HG03175 (cell line): ENCODE results near the gene OLIG2.

Experiments
- ATAC-seq: cut with Tn5 transposase; IDR thresholded peaks from one replicate; pipeline ENCODE4 v1.9.1; 2021; ENCODE audit warnings: mild to moderate bottlenecking, moderate library complexity; ENCODE audit not compliant: unreplicated experiment

Gene OLIG2

DNA sequence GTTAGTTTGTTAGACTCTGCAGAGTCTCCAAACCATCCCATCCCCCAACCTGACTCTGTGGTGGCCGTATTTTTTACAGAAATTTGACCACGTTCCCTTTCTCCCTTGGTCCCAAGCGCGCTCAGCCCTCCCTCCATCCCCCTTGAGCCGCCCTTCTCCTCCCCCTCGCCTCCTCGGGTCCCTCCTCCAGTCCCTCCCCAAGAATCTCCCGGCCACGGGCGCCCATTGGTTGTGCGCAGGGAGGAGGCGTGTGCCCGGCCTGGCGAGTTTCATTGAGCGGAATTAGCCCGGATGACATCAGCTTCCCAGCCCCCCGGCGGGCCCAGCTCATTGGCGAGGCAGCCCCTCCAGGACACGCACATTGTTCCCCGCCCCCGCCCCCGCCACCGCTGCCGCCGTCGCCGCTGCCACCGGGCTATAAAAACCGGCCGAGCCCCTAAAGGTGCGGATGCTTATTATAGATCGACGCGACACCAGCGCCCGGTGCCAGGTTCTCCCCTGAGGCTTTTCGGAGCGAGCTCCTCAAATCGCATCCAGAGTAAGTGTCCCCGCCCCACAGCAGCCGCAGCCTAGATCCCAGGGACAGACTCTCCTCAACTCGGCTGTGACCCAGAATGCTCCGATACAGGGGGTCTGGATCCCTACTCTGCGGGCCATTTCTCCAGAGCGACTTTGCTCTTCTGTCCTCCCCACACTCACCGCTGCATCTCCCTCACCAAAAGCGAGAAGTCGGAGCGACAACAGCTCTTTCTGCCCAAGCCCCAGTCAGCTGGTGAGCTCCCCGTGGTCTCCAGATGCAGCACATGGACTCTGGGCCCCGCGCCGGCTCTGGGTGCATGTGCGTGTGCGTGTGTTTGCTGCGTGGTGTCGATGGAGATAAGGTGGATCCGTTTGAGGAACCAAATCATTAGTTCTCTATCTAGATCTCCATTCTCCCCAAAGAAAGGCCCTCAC, at the start of gene OLIG2:
Gene OLIG2 (plus strand): TSS at position 447 of the 954 bp plus-strand sequence. CDS start 928 bp downstream, outside the sequence.
- ATAC-seq = no peak

GRCh38 chr21:32976791-32977190, 48.9 kb upstream of the OLIG2 start:
- ATAC-seq = no peak

DNA sequence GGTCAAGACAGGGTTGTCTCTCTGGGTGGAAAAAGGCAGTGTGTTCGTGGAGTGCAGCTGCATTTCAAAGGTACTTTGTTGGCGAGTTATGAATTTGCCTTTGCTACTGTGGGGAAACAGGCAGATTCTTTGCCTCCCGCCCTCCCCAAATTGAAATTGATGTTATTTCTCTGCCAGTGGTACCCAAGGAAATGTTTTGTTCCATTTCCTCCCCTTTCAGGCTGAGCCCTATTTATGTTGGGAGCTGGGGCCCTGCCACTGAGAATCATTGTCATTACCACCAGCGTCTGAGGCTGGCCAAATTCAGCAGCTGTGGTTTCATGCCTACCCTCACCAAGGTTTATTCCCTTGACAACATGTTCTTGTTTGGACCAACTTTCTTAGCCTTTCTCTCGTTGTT, 48.5 kb upstream of the OLIG2 start:
- no peak for ATAC-seq

GRCh38 chr21:32978331-32979270, 47.1 kb upstream of the OLIG2 start:
- ATAC-seq = no peak

DNA sequence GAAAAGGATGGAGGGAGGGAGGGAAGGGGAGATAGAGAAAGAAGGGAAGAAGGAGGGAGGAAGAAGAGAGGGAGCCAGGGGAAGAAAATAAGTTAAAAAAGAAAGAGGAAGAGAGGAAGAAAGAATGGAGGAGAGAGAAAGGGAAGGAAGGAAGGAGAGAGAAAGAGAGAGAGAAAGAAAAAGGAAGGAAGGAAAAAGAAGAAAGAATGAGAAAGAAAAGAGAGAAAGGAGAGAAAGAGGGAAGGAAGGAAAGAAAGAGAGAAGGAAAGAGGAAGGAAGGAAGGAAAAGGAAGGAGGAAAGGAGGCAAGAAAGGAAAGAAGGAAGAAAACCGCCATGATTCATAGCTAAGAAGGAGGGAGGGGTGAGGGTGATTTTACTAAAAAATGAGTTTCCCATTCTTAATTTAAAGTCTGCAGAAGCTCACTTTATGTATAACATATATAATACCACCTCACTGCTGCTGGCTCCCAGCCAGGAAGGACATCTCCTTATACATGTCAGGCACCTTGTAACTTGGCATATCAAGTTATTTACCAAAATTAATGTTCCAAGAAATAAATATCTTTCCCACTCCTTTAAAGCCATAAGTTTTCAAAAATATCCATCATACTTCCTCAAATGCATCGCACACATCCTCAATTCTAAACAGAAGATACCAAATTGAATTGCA, 46.0 kb upstream of the OLIG2 start:
- no peak for ATAC-seq

- no peak for ATAC-seq
These were observed 44.6 kb upstream of the OLIG2 start for GRCh38 chr21:32981096-32981495.

GRCh38 chr21:32990666-32991065, 35.1 kb upstream of the OLIG2 start:
- ATAC-seq = no peak

DNA sequence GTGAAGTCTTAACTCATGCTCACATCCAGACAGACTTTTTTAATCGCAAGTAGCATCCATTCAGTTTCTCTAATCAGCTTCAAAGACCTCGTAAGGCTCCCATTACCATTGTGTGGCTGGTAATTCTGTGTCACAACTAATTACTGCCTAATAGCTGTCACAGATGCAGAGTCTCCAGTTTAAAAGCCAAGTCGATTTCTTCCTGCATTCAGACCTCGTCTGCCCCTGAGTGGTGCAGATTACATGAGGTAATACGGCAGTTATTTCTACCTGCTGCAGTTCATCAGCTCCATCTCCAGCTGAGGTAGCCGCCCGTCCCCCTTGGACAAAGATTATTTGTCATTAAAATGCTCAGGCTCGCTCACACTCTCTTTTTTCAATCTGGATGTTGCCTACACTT, 34.4 kb upstream of the OLIG2 start:
- no peak for ATAC-seq

DNA sequence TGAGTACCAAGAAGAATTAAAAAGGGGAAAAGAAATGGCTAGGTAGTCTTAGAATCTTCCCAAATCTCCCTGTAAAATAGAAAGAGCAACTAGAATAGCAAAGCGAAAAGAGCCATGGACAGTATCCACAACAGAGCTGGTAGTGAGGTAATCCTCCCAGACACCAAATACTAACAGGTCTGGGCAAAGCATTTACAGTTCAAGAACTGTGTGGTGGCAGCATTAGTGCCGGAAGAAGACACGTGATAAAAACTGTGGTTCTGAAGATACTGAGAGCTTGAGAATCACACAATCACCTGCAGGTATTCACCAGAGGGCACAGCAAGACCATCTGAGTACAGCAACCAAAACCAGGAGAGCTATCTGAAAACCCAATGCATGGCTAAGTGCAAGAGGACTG, 31.8 kb upstream of the OLIG2 start:
- ATAC-seq = no peak

GRCh38 chr21:32994305-32994704, 31.4 kb upstream of the OLIG2 start:
- no peak for ATAC-seq

- no peak for ATAC-seq
These were observed 18.0 kb upstream of the OLIG2 start for GRCh38 chr21:33007747-33008146.

- ATAC-seq = no peak
These were observed 17.2 kb upstream of the OLIG2 start for GRCh38 chr21:33008333-33009051.

DNA sequence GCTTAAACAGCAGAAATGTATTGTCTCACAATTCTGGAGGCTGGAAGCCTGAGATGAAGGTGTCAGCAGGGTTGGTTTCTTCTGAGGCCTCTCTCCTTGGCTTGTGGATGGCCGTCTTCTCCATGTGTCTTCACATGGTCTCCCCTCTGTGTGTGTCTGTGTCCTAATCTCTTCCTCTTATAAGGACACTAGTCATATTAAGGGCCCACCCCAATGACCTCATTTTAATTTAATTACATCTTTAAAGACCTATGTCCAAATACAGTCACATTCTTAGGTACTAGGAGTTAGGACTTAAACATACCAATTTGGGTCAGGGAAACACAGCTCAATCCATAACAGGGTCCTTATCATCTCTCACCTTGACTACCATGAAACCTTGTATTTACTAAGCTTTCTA, 14.8 kb upstream of the OLIG2 start:
- ATAC-seq = no peak

GRCh38 chr21:33011462-33011861, 14.3 kb upstream of the OLIG2 start:
- ATAC-seq = no peak

GRCh38 chr21:33013626-33014025, 12.1 kb upstream of the OLIG2 start:
- no peak for ATAC-seq

GRCh38 chr21:33014331-33014730, 11.4 kb upstream of the OLIG2 start:
- no peak for ATAC-seq

- no peak for ATAC-seq
These were observed 10.6 kb upstream of the OLIG2 start for GRCh38 chr21:33015096-33015495.

DNA sequence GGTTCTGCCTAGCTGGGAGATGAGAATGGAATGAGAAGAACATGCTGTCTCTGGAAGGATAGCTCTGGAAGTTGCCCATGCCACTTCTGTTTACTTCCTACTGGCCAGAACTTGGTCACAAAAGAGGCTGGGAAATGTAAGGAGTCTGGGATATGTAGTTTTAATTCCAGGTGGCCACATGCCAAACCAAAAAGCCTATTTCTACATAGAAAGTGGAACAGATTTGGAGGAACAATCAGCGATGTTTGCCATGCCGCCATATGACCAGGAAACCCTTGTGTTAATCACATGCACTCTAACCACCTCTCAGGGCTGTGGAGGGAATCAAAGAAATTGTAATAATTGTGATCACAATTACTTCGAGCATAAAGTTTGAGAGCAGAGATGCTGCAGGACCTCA, 10.0 kb upstream of the OLIG2 start:
- ATAC-seq = no peak

DNA sequence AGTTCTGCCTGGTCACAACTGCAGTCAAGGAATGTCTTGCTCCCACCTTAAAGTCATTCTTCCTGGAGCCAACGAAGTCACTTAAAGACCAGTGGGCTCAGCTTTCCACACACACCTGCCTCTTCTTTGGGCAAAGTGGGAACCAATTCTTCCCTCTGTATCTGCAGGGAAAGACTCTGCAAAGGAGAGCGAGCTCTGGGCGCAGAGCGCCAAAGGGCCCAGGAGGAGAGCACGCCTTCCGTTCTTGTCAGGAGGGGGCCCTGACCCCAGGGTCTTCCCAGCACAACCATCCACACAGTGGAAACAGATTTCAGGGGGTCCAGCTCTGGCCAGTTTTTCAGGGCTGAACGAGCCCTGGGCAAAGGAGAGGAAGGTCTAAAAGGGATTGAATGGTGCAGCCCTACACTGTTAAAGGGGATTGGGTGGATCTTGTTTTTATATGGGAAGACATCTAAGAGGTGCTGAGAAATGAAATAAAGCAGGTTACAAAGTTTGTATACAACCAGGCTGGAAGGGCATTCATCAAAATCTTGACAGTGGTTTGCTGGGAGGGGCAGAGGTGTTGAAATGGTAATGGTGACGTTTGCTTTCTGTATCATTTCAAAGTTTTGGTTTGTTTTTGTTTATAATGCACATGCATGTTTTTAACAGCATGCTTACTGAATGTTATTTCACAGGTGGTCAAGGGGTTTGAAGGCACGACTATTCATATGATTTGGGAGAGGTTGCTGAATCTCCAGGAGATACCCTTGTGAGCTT, 6.8 kb upstream of the OLIG2 start:
- ATAC-seq = no peak

DNA sequence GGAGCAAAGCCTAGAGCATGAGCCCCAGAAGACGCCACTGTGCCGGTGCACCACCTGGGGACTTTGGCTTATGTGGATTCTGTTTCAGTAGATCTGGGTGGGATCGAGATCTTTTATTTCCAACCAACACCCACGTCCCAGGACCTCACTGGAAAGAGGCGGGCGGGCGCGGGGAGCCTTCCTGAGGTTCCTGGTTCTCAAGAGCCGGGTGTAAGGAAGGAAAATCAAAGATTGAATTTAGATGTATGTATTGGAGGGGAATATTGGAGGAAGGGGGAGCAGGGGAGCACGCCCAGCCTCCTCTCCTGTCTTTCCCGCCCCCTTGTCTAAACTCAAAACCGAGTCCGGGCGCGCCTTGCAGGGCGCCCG, 6.2 kb upstream of the OLIG2 start:
- ATAC-seq = no peak
